ENCODE data around the gene BUD23.
"Not testable (repeated sequence)": the region's sequence is repeated elsewhere in the genome, so short reads cannot be mapped to it uniquely, and the experiment has no call there.

BUD23 gene

DNA sequence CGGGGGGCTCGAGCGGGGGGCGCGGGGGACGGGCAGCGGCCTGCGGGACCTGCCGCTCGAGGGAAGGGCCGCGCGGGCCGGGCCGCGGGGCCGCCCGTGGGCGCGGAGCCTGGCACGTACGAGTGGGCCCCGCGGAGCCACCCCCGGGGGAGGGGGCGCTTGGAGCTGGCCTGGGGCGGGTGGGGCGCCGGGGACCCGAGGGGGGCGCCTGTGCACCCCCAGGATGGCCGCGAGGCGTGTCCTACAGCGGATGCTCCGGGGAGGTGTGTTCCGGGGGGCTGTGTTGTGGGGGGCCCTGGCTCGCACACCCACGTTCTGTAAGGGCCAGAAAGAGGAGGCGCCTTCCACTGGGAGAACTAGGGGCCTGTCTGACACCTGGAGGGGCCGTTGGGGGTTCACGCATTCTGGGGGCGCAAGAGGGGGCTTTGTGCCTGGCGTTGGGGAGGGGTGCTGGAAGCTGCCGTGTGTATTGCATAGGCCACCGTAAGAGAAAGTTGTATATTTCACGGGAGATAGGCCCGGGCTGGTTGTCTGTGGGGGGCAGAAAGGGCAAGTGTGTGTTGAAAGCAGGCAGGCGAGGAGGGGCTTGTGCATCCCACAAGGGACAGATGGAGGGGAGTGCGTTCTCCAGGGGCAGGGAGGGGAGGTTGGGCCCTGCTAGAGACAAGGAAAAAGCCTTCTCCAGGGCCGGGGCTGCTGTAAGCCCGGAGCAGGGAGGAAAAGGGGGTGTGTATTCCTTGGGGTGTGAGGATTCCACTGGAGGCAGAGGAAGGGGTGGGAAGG is 15.1 kb upstream of the BUD23 start:
- no peak for DNase-seq

GRCh38 chr7:73668886-73669230 is 14.5 kb upstream of the BUD23 start:
- no peak for DNase-seq

- no peak for DNase-seq
Measured at GRCh38 chr7:73669288-73669701, 14.1 kb upstream of the BUD23 start.

- DNase-seq, result no peak
Measured at GRCh38 chr7:73669858-73670385, 13.5 kb upstream of the BUD23 start.

GRCh38 chr7:73671322-73671661 is 12.1 kb upstream of the BUD23 start:
- no peak for DNase-seq

- no peak for DNase-seq
Measured at GRCh38 chr7:73671857-73672445, 11.4 kb upstream of the BUD23 start.

GRCh38 chr7:73674468-73675124 is 8.8 kb upstream of the BUD23 start:
- DNase-seq, result no peak

DNA sequence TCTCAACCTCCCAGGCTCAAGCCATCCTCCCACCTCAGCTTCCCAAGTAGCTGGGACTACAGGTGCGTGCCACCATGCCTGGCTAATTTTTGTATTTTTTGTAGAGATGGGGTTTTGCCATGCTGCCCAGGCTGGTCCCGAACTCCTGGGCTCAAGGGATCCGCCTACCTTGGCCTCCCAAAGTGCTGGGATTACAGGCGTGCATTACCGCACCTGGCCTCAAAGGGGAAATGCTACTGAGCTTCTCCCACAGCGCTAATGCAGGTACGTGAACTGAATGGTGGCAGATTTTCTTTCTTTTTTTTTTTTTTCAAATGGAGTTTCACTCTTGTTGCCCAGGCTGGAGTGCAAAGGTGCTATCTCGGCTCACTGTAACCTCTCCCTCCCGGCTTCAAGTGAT is 7.3 kb upstream of the BUD23 start:
- not testable (repeated sequence) for DNase-seq

DNA sequence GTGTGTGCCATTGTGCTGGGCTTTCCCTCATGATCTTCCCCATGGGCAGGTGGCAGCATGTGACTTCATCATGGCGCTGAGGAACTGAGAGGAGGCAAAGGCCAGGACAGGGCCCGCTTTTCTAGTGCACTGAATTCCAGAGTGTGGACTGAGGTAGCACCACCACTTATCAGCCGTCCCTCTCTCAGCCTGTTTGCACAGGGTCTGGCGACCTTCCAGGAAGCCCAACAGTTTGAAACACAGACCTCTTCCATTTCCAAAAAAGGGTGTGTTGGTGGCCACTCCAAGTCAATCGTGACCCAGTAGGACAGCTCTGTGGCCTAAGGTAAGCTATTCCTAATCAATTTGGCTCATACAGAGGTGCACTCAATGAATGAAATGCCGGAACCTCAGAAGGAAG is 4.5 kb upstream of the BUD23 start:
- no peak for DNase-seq

DNA sequence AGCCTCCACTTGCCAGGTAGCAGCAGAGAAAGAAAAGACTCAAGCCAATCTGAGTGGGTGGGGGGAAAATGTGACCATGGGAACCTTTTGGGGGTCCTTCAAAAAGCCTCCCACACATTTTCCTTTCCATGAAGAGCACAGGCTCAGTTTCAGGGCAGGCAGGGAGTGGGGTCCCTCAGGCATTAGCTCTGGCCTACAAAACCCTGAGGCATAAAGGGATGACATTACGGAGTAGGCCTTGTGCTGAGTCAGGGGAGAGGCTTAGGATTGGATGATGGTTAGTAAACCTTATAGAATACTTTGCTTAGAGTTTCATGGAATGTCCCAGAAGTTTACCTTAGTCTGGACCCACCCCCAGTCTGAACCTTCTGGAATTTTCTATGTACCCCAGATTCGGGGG is 3.7 kb upstream of the BUD23 start:
- DNase-seq, result no peak

GRCh38 chr7:73680501-73680900 is 2.9 kb upstream of the BUD23 start:
- no peak for DNase-seq

GRCh38 chr7:73681031-73681430 is 2.4 kb upstream of the BUD23 start:
- DNase-seq, result no peak

- DNase-seq, result no peak
Measured at GRCh38 chr7:73682745-73683055, 697 bp upstream of the BUD23 start.

- DNase-seq, result peak; percentile 29
Measured at GRCh38 chr7:73683788-73684693, 644 bp downstream of the BUD23 start.

DNA sequence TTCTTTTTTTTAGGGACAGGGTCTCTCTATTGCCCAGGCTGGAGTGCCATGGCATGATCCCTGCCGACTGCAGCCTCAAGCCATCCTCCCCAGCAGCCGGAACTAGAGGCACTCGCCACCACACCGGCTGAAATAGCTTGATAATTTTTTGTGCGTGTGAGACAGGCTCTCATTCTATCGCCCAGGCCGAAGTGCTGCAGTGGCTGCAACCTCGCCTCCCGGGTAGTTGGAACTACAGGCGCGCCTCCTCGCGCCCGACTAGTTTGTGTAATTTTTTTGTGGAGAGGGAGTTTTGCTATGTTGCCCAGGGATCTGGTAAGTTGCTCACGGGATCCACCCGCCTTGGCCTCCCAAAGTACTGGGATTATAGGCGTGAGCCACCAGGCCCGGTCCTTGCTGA is 1.9 kb downstream of the BUD23 start:
- DNase-seq, result no peak

DNA sequence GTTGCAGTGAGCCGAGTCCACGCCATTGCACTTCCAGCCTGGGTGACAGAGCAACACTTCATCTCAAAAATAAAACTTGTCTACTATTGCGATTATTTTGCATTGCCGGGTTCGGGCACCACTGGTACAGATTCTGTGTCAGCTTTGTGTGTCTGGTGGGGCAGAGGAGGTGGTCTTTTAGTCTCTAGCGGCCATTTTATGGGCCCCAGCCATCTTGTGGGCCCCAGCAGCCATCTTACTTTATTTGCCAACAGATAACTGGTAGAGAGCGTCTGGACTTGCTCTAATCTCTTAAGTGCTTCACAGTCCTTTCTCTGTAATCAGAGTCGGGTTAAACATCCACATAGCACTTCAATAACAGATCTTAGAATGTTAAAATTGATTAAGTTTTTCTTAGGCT is 4.9 kb downstream of the BUD23 start:
- DNase-seq, result no peak

DNA sequence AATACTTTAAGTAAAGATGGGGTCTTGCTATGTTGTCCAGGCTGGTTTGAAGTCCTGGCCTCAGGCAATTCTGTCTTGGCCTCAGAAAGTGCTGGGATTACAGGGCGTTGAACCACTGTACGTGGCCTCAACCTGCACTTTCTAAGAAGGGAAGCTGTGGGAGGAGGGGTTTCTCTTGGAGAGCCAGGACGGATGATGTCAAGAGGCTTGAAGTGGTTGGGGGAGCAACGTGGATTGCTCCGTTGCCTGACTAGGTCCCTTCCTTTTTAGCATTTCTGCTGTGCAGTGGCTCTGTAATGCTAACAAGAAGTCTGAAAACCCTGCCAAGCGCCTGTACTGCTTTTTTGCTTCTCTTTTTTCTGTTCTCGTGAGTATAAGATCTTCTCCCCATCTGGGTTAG is 7.2 kb downstream of the BUD23 start:
- DNase-seq, result no peak

DNA sequence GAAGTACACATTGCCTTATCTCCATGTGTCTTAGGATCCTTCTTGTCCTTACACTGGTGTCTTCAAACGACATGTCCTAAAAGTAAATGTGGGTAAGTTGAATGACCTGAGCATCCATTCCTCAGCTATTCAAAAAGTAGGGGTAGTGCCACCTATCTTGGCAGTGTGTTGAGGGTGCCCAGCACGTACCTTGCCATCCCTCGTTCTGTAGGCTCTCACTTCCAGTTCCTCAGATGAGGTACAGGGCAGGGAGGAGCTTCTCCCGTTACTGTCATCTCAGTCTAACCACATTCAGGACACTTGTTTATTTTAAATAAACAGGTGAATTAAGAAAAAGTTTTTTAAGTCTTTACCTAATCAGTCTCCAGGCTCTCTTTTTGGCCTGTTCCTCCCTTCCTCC is 13.0 kb downstream of the BUD23 start:
- no peak for DNase-seq

DNA sequence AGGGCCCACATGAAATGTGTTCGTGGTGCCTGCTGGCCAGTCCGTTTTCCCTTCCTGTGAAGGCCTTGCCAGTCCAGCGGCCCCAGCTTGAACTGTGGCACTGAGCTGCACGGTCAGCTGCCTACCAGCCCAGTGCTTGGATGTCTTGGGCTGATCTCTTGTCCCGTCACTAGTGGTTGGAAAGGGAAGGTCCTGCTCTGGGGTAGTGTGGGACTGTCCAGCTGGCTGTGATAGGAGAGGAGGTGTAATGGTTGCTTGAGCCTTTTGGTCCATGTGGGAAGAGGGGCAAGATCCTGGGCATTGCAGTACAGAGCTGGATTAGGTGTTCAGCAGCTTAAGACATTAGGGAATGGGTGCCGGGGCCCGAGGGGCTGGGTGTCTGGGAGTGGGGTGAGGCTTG is 15.0 kb downstream of the BUD23 start:
- DNase-seq, result no peak

- DNase-seq, result no peak
Measured at GRCh38 chr7:73699370-73700068, 16.1 kb downstream of the BUD23 start.

GRCh38 chr7:73700069-73700423 is 16.6 kb downstream of the BUD23 start:
- DNase-seq, result no peak

DNA sequence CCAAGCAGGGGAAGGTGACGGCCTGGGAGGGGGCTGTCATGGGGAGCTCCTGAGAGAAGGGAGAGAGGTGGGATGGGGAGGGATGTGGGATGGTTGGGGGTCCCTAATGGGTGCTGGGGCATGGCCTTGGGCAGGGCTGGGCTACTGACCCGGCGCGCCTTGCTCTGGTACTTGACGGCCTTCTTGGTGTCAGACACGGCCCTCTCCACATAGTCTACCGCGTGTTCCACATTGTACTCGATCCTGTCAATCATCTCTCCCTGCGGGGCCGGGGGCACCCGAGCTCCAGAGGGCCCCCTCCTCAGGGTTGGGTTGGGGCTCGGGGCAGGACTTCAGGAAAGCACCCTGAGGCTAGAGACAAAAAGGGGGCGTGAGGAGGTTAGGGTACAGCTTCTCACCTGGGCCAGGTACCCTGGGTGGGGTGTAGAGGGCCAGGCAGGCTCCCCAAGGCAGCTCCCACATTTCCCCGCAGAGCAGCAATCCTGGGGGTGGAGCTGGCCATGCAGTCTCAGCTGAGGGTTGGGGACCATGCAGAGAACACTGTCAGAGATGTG is 17.3 kb downstream of the BUD23 start:
- DNase-seq, result no peak
